ENCODE results near the gene DAPK1.

The DAPK1 gene

GRCh38 chr9:87630266-87630665 lies 132.6 kb downstream of the DAPK1 start:
- Histone ChIP-seq H3K4me1 (ENCODE audit: control insufficient read depth, insufficient read depth, low read length) (no peaks in the 10 kb centered on the region), H3K9ac (ENCODE audit: low read depth, low read length) (no peak overlapping the region), H3K36me3 (ENCODE audit: control insufficient read depth, insufficient read depth, low read length) (no peaks in the 10 kb centered on the region), H3K27me3 (ENCODE audit: control insufficient read depth, insufficient read depth, low read length) (no peaks in the 10 kb centered on the region), H3K4me3 (ENCODE audit: low read depth, low read length) (no peak overlapping the region), H3K9me3 (ENCODE audit: control insufficient read depth, insufficient read depth, low read length) (no peaks in the 10 kb centered on the region)

- H3K4me1 ChIP-seq (ENCODE audit: control insufficient read depth, insufficient read depth, low read length) = no peaks in the 10 kb centered on the region
- H3K36me3 ChIP-seq (ENCODE audit: control insufficient read depth, insufficient read depth, low read length) = no peaks in the 10 kb centered on the region
- H3K27me3 ChIP-seq (ENCODE audit: control insufficient read depth, insufficient read depth, low read length) = no peaks in the 10 kb centered on the region
- no peaks in the 10 kb centered on the region for H3K9me3 ChIP-seq (ENCODE audit: control insufficient read depth, insufficient read depth, low read length)
- H3K9ac ChIP-seq (ENCODE audit: low read depth, low read length) = no peak overlapping the region
- no peak overlapping the region for H3K4me3 ChIP-seq (ENCODE audit: low read depth, low read length)
These were observed 133.2 kb downstream of the DAPK1 start for GRCh38 chr9:87630846-87631245.

DNA sequence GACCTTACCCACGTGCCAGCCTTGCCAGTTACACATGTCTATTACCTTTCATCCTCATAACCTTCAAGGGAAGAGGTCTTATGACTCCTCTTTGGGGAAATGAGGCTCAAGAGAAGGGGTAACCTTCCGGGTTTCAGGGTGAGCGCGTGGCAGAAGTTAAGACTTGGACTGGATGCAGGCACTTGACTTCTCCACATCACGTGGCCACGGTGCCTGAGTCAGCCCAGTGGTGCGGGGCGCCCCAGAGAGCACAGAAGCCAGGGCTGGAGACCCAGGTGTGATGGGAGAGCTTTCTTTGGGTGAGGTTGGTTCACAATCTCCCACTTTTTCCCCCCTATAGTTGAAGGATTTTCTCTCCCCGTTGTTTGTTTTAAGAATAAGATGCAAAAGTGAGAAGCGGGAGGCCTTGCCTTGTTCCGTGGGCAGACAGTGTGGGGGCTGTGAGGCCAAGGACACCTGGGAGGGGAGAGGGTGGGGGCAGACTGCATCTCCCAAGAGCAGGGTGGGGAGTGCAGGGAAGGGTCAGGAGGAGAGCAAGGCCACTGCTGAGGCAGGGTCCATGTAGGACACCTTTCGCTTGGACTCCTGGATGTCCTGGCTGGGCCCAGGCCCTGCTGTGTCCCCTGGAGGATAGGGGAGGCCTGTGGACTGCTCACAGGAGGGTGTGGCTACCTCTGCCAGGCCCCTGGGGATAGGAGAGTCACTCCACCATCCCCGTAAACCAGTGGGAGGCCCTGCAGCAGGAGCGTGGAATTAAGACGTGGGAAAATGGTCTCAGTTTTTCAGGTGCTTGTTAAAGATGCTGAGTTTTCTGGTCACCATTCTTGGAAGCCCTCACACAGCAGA lies 138.2 kb downstream of the DAPK1 start:
- peaks cover 3% of the 10 kb centered on the region for H3K36me3 ChIP-seq (ENCODE audit: control insufficient read depth, insufficient read depth, low read length)
- no peak overlapping the region for H3K4me3 ChIP-seq (ENCODE audit: low read depth, low read length)
- no peak overlapping the region for H3K9ac ChIP-seq (ENCODE audit: low read depth, low read length)
- H3K4me1 ChIP-seq (ENCODE audit: control insufficient read depth, insufficient read depth, low read length) = no peaks in the 10 kb centered on the region
- H3K27me3 ChIP-seq (ENCODE audit: control insufficient read depth, insufficient read depth, low read length) = no peaks in the 10 kb centered on the region
- H3K9me3 ChIP-seq (ENCODE audit: control insufficient read depth, insufficient read depth, low read length) = no peaks in the 10 kb centered on the region

DNA sequence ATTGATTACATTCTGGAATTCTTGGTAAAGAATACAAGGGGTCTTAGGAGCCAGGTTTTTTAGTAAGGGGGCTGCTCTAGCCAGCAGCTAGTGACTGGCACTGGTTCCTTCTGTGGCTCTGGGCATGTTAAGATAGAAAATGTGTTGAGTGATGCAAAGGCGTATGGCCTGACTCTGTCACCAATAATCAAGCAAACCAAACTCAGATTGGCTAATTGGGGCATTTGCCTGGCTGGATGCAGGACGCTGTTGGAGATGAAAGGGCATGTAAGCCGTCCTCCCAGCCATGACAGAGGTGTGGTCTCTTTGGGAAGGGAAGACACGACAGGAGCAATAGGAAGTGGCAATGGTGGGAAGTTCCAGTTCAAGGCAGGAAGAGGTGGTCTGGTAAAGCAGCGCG lies 140.6 kb downstream of the DAPK1 start:
- Histone ChIP-seq H3K9ac (ENCODE audit: low read depth, low read length) (no peak overlapping the region), H3K27me3 (ENCODE audit: control insufficient read depth, insufficient read depth, low read length) (no peaks in the 10 kb centered on the region), H3K36me3 (ENCODE audit: control insufficient read depth, insufficient read depth, low read length) (peaks cover 10% of the 10 kb centered on the region), H3K4me3 (ENCODE audit: low read depth, low read length) (no peak overlapping the region), H3K9me3 (ENCODE audit: control insufficient read depth, insufficient read depth, low read length) (no peaks in the 10 kb centered on the region), H3K4me1 (ENCODE audit: control insufficient read depth, insufficient read depth, low read length) (no peaks in the 10 kb centered on the region)

- Histone ChIP-seq H3K27me3 (ENCODE audit: control insufficient read depth, insufficient read depth, low read length) (no peaks in the 10 kb centered on the region), H3K36me3 (ENCODE audit: control insufficient read depth, insufficient read depth, low read length) (peaks cover 15% of the 10 kb centered on the region), H3K9me3 (ENCODE audit: control insufficient read depth, insufficient read depth, low read length) (no peaks in the 10 kb centered on the region), H3K4me3 (ENCODE audit: low read depth, low read length) (no peak overlapping the region), H3K9ac (ENCODE audit: low read depth, low read length) (no peak overlapping the region), H3K4me1 (ENCODE audit: control insufficient read depth, insufficient read depth, low read length) (peaks cover 7% of the 10 kb centered on the region)
These were observed 142.3 kb downstream of the DAPK1 start for GRCh38 chr9:87639949-87640348.

- H3K4me1 ChIP-seq (ENCODE audit: control insufficient read depth, insufficient read depth, low read length) = peaks cover 7% of the 10 kb centered on the region
- H3K9ac ChIP-seq (ENCODE audit: low read depth, low read length) = no peak overlapping the region
- no peaks in the 10 kb centered on the region for H3K9me3 ChIP-seq (ENCODE audit: control insufficient read depth, insufficient read depth, low read length)
- H3K4me3 ChIP-seq (ENCODE audit: low read depth, low read length) = no peak overlapping the region
- H3K36me3 ChIP-seq (ENCODE audit: control insufficient read depth, insufficient read depth, low read length) = peaks cover 15% of the 10 kb centered on the region
- H3K27me3 ChIP-seq (ENCODE audit: control insufficient read depth, insufficient read depth, low read length) = no peaks in the 10 kb centered on the region
These were observed 142.7 kb downstream of the DAPK1 start for GRCh38 chr9:87640385-87640795.

GRCh38 chr9:87641067-87641466 lies 143.4 kb downstream of the DAPK1 start:
- no peaks in the 10 kb centered on the region for H3K27me3 ChIP-seq (ENCODE audit: control insufficient read depth, insufficient read depth, low read length)

GRCh38 chr9:87642330-87643106 lies 144.9 kb downstream of the DAPK1 start:
- Histone ChIP-seq H3K9ac (ENCODE audit: low read depth, low read length) (no peak overlapping the region), H3K27me3 (ENCODE audit: control insufficient read depth, insufficient read depth, low read length) (no peaks in the 10 kb centered on the region), H3K4me1 (ENCODE audit: control insufficient read depth, insufficient read depth, low read length) (peaks cover 7% of the 10 kb centered on the region), H3K4me3 (ENCODE audit: low read depth, low read length) (no peak overlapping the region), H3K9me3 (ENCODE audit: control insufficient read depth, insufficient read depth, low read length) (no peaks in the 10 kb centered on the region), H3K36me3 (ENCODE audit: control insufficient read depth, insufficient read depth, low read length) (peaks cover 22% of the 10 kb centered on the region)

More at GRCh38 chr9:87641067-87641466, 143.4 kb downstream of the DAPK1 start:
- H3K9me3 ChIP-seq (ENCODE audit: control insufficient read depth, insufficient read depth, low read length) = no peaks in the 10 kb centered on the region
- no peak overlapping the region for H3K4me3 ChIP-seq (ENCODE audit: low read depth, low read length)
- peaks cover 7% of the 10 kb centered on the region for H3K4me1 ChIP-seq (ENCODE audit: control insufficient read depth, insufficient read depth, low read length)
- H3K36me3 ChIP-seq (ENCODE audit: control insufficient read depth, insufficient read depth, low read length) = peaks cover 20% of the 10 kb centered on the region
- no peak overlapping the region for H3K9ac ChIP-seq (ENCODE audit: low read depth, low read length)

GRCh38 chr9:87643107-87643650 lies 145.5 kb downstream of the DAPK1 start:
- Histone ChIP-seq H3K9me3 (ENCODE audit: control insufficient read depth, insufficient read depth, low read length) (no peaks in the 10 kb centered on the region), H3K4me3 (ENCODE audit: low read depth, low read length) (no peak overlapping the region), H3K27me3 (ENCODE audit: control insufficient read depth, insufficient read depth, low read length) (no peaks in the 10 kb centered on the region), H3K36me3 (ENCODE audit: control insufficient read depth, insufficient read depth, low read length) (peaks cover 22% of the 10 kb centered on the region), H3K9ac (ENCODE audit: low read depth, low read length) (no peak overlapping the region), H3K4me1 (ENCODE audit: control insufficient read depth, insufficient read depth, low read length) (peaks cover 7% of the 10 kb centered on the region)

DNA sequence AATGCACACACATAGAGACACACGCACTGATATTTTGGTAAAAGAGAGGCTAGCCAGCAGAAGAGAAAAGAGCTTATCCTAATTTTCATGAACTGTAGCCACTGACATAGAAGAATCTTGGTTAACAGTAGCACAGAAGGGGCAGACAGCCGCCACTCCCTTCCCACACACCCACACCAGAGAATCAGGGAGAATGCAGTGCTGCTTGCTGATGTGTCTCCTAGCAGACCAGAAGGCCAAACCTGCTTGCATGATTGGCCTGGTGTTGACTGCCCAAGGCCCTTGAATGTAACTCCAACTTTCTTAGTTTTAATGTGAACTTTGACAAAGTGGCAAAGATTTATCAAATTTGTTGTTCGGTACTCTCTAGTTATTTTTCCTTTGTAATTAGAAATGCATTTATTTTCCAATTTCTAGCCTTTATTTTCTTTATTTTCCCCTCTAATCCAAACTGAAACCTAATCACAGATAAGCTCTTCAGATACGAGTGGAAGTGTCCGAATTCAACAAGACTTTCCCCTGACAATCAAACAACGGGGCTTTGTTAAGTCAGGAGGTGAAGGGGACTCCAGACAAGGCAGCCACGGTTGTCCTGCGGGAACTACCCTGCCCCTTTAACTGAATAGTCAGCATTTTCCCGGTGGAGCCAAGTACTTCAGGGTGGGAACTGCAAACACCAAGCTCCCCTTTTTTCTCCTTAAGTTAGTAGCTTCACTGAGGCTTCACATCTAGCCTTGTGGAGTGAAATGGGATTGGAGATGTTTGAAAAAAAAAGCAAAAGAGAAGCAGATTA lies 146.3 kb downstream of the DAPK1 start:
- Histone ChIP-seq H3K4me3 (ENCODE audit: low read depth, low read length) (no peak overlapping the region), H3K27me3 (ENCODE audit: control insufficient read depth, insufficient read depth, low read length) (no peaks in the 10 kb centered on the region), H3K9ac (ENCODE audit: low read depth, low read length) (peak overlapping the region; percentile 29), H3K4me1 (ENCODE audit: control insufficient read depth, insufficient read depth, low read length) (peaks cover 7% of the 10 kb centered on the region), H3K36me3 (ENCODE audit: control insufficient read depth, insufficient read depth, low read length) (peaks cover 29% of the 10 kb centered on the region), H3K9me3 (ENCODE audit: control insufficient read depth, insufficient read depth, low read length) (no peaks in the 10 kb centered on the region)

- peaks cover 35% of the 10 kb centered on the region for H3K36me3 ChIP-seq (ENCODE audit: control insufficient read depth, insufficient read depth, low read length)
- H3K4me3 ChIP-seq (ENCODE audit: low read depth, low read length) = no peak overlapping the region
- no peaks in the 10 kb centered on the region for H3K9me3 ChIP-seq (ENCODE audit: control insufficient read depth, insufficient read depth, low read length)
- H3K9ac ChIP-seq (ENCODE audit: low read depth, low read length) = peak overlapping the region; percentile 29
- H3K4me1 ChIP-seq (ENCODE audit: control insufficient read depth, insufficient read depth, low read length) = peaks cover 7% of the 10 kb centered on the region
- H3K27me3 ChIP-seq (ENCODE audit: control insufficient read depth, insufficient read depth, low read length) = no peaks in the 10 kb centered on the region
These were observed 147.0 kb downstream of the DAPK1 start for GRCh38 chr9:87644659-87645058.
